Nucleus accumbens (tissue), 56 donors: ENCODE data around the gene CD74.

ENCODE experiments used
- DNase-seq, 56 donors: peaks; one replicate each; lab custom pipeline; 2025; lab: John Stamatoyannopoulos, UW

The CD74 gene

GRCh38 chr5:150411245-150411979, 1.3 kb downstream of the CD74 start:
- peak in 8 of 56 donors; percentile 12 to 53 (median 20) for DNase-seq

DNA sequence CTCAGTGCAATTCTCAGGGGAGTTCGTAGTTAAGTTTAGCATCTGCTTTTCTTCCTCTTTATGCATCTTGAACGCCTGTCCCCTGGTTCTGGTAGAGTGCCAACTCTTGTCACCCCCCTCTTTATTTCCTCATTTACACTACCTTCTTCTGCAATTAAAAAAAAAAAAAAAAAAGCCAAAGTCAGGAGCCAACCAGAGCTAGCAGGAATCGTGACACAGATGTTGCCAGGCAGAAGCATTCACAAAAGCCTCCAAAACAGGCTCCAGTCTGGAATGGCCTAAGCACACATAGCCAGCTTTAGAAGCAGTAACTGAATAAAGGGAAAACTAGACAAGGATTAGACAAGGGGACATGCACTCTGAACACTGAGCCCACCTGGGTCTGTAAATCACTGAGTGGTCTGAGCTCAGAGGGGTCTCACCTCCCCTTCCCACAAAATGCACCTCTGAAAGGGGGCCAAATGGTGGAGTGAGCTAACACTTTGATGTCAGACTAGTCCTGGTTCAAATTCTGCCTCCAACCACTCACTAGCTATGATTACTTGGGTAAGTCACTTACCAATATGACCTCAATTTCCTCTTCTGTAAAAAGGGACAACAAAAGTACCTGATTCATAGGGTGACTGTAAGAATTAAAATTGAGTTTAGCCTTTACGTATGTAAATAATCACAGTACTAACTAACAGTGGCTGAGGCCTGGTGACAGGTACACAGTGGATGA, 2.0 kb downstream of the CD74 start:
- DNase-seq = peak in 47 of 56 donors; percentile 8 to 83 (median 43)

- peak; percentile 15 to 93 (median 74) for DNase-seq
These were observed 2.8 kb downstream of the CD74 start for GRCh38 chr5:150409638-150410523.

- DNase-seq = no peak
These were observed 4.3 kb downstream of the CD74 start for GRCh38 chr5:150408231-150408943.

DNA sequence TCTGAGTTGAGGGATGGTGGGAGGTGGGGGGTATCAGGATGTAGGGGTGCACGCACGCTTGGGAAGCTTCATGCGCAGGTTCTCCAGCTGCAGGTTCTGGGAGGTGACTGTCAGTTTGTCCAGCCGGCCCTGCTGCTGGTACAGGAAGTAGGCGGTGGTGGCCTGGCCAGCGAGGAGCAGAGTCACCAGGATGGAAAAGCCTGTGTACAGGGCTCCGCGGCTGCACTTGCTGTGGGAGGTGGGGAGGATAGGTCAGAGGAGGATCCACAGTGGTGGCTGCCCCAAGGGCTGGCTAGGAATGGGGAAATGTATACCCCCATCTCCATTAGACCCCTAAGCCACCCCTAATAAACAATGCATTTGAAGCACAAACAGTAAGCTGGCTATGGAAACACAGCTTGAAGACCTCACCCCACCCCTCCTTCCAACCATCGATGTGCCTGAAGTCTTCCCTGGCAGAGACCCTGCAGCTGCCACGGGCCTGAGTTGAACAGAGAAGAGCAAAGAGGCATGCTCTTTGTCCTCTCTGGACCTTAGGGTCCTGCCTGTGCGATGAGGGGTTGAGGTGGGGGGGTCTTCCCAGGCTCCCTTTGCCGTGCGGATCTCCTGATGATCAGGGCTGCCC, 5.5 kb downstream of the CD74 start:
- no peak for DNase-seq

DNA sequence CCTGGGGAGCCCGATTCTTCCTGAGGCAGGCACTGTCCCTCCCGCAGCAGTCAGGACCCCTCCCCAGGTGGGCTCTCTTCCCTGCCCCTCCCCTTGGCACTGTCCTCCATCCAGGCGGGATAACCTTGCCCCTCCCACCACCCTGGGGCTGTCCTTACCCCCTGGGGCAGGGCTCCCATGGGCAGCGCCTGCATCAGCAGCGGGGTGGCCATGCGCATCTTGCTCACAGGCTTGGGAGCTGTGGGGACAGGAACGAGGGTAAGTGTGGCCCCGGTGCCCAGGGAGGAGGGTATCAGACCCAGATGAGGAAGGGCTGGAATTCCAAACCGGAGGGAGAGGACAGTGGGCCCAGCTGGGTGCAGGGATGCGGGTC, 6.0 kb downstream of the CD74 start:
- no peak for DNase-seq

- DNase-seq = no peak
These were observed 6.5 kb downstream of the CD74 start for GRCh38 chr5:150406103-150406722.

DNA sequence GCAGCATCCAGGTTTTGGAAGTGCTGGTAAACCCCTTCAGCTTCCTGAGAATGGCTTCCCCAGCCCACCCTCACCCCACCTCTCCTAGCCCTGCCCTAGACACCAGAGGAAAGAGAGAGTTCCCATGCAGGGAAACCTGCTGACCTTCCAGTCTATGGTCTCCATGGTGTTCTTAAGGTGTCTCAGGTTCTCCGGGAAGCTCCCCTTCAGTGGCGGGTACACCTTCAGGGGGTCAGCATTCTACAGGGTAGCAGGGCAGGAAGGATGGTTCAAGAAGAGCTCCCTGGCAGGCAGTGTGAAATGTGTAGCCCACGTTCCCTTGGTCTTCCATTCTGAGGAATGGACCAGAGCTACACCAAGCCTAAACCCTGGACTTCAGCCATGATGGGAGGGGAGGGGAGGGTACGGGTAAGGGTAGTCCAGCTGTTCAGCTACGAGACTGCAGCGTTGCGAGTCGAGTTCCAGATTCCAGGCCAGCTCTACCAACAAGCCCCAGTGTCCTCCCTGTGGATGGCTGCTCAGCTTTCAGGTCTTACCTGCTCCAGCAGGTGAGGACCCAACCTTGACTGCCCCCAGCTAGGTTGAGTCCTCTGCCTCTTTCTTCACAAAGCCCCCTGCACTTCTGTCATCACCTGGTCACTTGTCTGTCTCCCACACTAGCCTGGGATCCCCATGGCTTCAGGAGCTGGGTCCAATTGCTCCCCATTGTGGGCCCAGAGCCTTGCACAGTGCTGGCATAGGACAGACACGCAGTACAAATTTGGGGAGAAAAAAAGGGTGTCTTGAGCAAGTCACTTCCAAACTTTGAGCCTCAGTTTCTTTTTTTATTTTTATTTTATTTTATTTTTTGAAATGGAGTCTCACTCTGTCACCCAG, 7.5 kb downstream of the CD74 start:
- no peak for DNase-seq

- no peak for DNase-seq
These were observed 8.2 kb downstream of the CD74 start for GRCh38 chr5:150404535-150404934.

GRCh38 chr5:150404121-150404520, 8.6 kb downstream of the CD74 start:
- DNase-seq = no peak

DNA sequence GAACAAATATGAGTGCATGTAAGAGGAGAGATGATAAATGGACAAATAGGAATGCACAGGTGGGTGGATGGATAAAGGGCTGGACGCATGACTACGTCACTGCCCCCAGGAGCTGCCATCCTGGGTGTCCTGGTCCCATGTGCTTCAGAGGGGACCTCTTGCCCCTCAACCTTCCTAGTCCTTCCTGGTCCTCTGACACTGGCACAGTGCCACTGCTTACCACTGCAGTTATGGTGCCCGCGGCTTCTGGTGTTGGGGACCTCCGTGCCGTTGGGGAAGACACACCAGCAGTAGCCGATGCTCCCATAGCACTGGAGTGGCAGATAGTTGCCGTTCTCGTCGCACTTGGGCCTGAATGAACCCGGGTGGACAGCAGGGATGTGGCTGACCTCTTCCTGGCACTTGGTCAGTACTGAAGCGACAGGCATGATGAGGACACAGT, 9.8 kb downstream of the CD74 start:
- no peak for DNase-seq

GRCh38 chr5:150402229-150402773, 10.4 kb downstream of the CD74 start:
- no peak for DNase-seq

GRCh38 chr5:150401376-150402228, 11.1 kb downstream of the CD74 start:
- DNase-seq = no peak

DNA sequence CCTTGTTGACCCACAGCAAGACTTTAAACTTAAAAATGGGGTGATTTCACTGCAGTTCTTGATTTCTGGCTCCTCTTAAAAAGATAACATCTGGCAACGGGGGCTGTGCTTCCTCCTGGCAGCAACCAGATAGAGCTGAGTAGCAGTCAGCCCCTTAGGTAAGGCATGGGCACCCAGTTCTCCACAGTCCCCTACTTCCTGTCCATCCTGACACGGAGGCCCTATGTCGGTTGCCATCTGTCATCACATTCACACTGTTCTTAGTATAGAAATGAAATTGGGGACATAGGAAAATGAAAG, 11.7 kb downstream of the CD74 start:
- DNase-seq = no peak

GRCh38 chr5:150400316-150401075, 12.2 kb downstream of the CD74 start:
- DNase-seq = no peak

GRCh38 chr5:150399524-150400211, 13.0 kb downstream of the CD74 start:
- DNase-seq = no peak
